H9 (cell line): Measurements from ENCODE around the gene UBALD2. TPM values are rescaled to one million over a fixed set of nuclear protein-coding genes. Genes with fewer than 3 reads are reported as not detected.

ENCODE experiments used
- DNase-seq: peaks from one replicate; pipeline ENCODE4 v3.0.0-alpha.2; 2017
- H2AFZ ChIP-seq: one replicate; pipeline ENCODE4 v1.6.1; 2013; ENCODE audit warnings: mild to moderate bottlenecking, low read length, control low read depth, moderate library complexity
- H2AK5ac ChIP-seq: 2 replicates; pipeline ENCODE4 v1.6.1; 2013; ENCODE audit warnings: low read length, control low read depth, mixed read lengths; ENCODE audit not compliant: insufficient read length
- H2BK120ac ChIP-seq: one replicate; pipeline ENCODE4 v1.6.1; 2013; ENCODE audit warnings: low read depth, mild to moderate bottlenecking, low read length, control low read depth, inconsistent platforms; ENCODE audit not compliant: poor library complexity, severe bottlenecking
- H2BK12ac ChIP-seq: 2 replicates; pipeline ENCODE4 v1.6.1; 2013; ENCODE audit warnings: low read length, control low read depth, mixed read lengths, low read depth; ENCODE audit not compliant: insufficient read length
- H2BK15ac ChIP-seq: 2 replicates; pipeline ENCODE4 v1.6.1; 2013; ENCODE audit warnings: low read depth, low read length, control low read depth
- H2BK20ac ChIP-seq: one replicate; pipeline ENCODE4 v1.6.1; 2013; ENCODE audit warnings: low read depth, mild to moderate bottlenecking, low read length, control low read depth, inconsistent platforms; ENCODE audit not compliant: poor library complexity, severe bottlenecking
- H2BK5ac ChIP-seq: 2 replicates; pipeline ENCODE4 v1.6.1; 2013; ENCODE audit warnings: low read length, control low read depth, mixed read lengths; ENCODE audit not compliant: insufficient read length
- H3K14ac ChIP-seq: 2 replicates; pipeline ENCODE4 v1.6.1; 2013; ENCODE audit warnings: low read length, control low read depth; ENCODE audit not compliant: insufficient read depth
- H3K18ac ChIP-seq: 2 replicates; pipeline ENCODE4 v1.6.1; 2013; ENCODE audit warnings: low read depth, mild to moderate bottlenecking, mixed read lengths, low read length, control low read depth; ENCODE audit not compliant: insufficient read length
- H3K23ac ChIP-seq: 2 replicates; pipeline ENCODE4 v1.6.1; 2013; ENCODE audit warnings: low read length, control low read depth, mixed read lengths, low read depth; ENCODE audit not compliant: insufficient read length
- H3K23me2 ChIP-seq: 2 replicates; pipeline ENCODE4 v1.6.1; 2013; ENCODE audit warnings: low read depth, mild to moderate bottlenecking, mixed read lengths, low read length, control low read depth; ENCODE audit not compliant: insufficient read length, poor library complexity, severe bottlenecking
- H3K27ac ChIP-seq: 2 replicates; pipeline ENCODE4 v1.5.1; 2013; ENCODE audit warnings: low read length, control low read depth, mixed read lengths, low read depth; ENCODE audit not compliant: insufficient read length
- H3K27me3 ChIP-seq: 2 replicates; pipeline ENCODE4 v1.6.1; 2013; ENCODE audit warnings: low read length, control low read depth, inconsistent platforms; ENCODE audit not compliant: insufficient read depth
- H3K4ac ChIP-seq: 2 replicates; pipeline ENCODE4 v1.6.1; 2013; ENCODE audit warnings: low read depth, mild to moderate bottlenecking, control low read depth, inconsistent platforms, low read length, moderate library complexity
- H3K4me1 ChIP-seq: 2 replicates; pipeline ENCODE4 v1.6.1; 2013; ENCODE audit warnings: low read length, control low read depth, inconsistent platforms; ENCODE audit not compliant: insufficient read depth
- H3K4me2 ChIP-seq: 2 replicates; pipeline ENCODE4 v1.6.1; 2013; ENCODE audit warnings: low read length, control low read depth, mixed read lengths; ENCODE audit not compliant: insufficient read length, insufficient read depth
- H3K56ac ChIP-seq: 2 replicates; pipeline ENCODE4 v1.6.1; 2013; ENCODE audit warnings: low read depth, mild to moderate bottlenecking, mixed read lengths, low read length, control low read depth; ENCODE audit not compliant: insufficient read length
- H3K79me1 ChIP-seq: 2 replicates; pipeline ENCODE4 v1.6.1; 2013; ENCODE audit warnings: low read depth, mild to moderate bottlenecking, moderate library complexity, low read length, control low read depth, inconsistent platforms; ENCODE audit not compliant: insufficient read depth, poor library complexity, severe bottlenecking
- H3K79me2 ChIP-seq: 2 replicates; pipeline ENCODE4 v1.6.1; 2013; ENCODE audit warnings: low read length, control low read depth, inconsistent platforms; ENCODE audit not compliant: insufficient read depth
- H3K9ac ChIP-seq: 2 replicates; pipeline ENCODE4 v1.6.1; 2013; ENCODE audit warnings: low read length, control low read depth, mixed read lengths; ENCODE audit not compliant: insufficient read length; ENCODE audit errors: extremely low read depth
- H3K9me3 ChIP-seq: one replicate; pipeline ENCODE4 v1.6.1; 2013; ENCODE audit warnings: low read depth, low read length, inconsistent platforms; ENCODE audit not compliant: control insufficient read depth
- H3T11ph ChIP-seq: one replicate; pipeline ENCODE4 v1.6.1; 2013; ENCODE audit warnings: mild to moderate bottlenecking, low read length, control low read depth, inconsistent platforms
- H4K20me1 ChIP-seq: one replicate; pipeline ENCODE4 v1.6.1; 2013; ENCODE audit not compliant: control insufficient read depth, insufficient read length, insufficient read depth
- H4K5ac ChIP-seq: 2 replicates; pipeline ENCODE4 v1.6.1; 2013; ENCODE audit warnings: low read depth, mild to moderate bottlenecking, mixed read lengths, low read length, control low read depth; ENCODE audit not compliant: insufficient read length
- H4K8ac ChIP-seq: replicated peaks from 2 replicates; pipeline ENCODE4 v1.6.1; 2013; ENCODE audit warnings: low read length, control low read depth, mixed read lengths, low read depth; ENCODE audit not compliant: insufficient read length
- H4K91ac ChIP-seq: 2 replicates; pipeline ENCODE4 v1.6.1; 2013; ENCODE audit warnings: low read depth, mild to moderate bottlenecking, moderate library complexity, mixed read lengths, low read length, control low read depth; ENCODE audit not compliant: insufficient read length
- H3K27ac Mint-ChIP-seq, 3 experiments: 2 replicates in 2 of 3; 3 replicates in 1 of 3; pipeline ENCODE4 v1.8.0; 2020 to 2021; ENCODE audit warnings: mixed read lengths in 3 of 3, mild to moderate bottlenecking in 1 of 3, moderate library complexity in 1 of 3
- H3K27me3 Mint-ChIP-seq: 2 replicates; pipeline ENCODE4 v1.8.0; 2021; ENCODE audit warnings: low read depth, mild to moderate bottlenecking, moderate library complexity, mixed read lengths
- H3K36me3 Mint-ChIP-seq, 3 experiments: 2 replicates in 2 of 3; 3 replicates in 1 of 3; pipeline ENCODE4 v1.8.0; 2020 to 2021; ENCODE audit warnings: low read depth in 3 of 3, mixed read lengths in 3 of 3; ENCODE audit not compliant: insufficient read depth in 1 of 3
- H3K4me1 Mint-ChIP-seq, 2 experiments: 2 replicates each; pipeline ENCODE4 v1.8.0; 2020; ENCODE audit warnings: mixed read lengths in 2 of 2
- H3K4me3 Mint-ChIP-seq, 2 experiments: 2 replicates in 1 of 2; 3 replicates in 1 of 2; pipeline ENCODE4 v1.8.0; 2020 to 2021; ENCODE audit warnings: mild to moderate bottlenecking in 2 of 2, mixed read lengths in 2 of 2, moderate library complexity in 1 of 2
- H3K9me3 Mint-ChIP-seq, 2 experiments: 2 replicates in 1 of 2; 3 replicates in 1 of 2; pipeline ENCODE4 v1.8.0; 2020; ENCODE audit warnings: mild to moderate bottlenecking in 2 of 2, mixed read lengths in 2 of 2, moderate library complexity in 1 of 2
- CTCF ChIP-seq: fragments of 200-600 bp; sonication (generic); conservative IDR thresholded peaks from 3 replicates; pipeline ENCODE4 v1.8.0; 2021; ENCODE audit warnings: antibody characterized with exemption, mild to moderate bottlenecking
- WGBS: extraction: QIAGEN DNeasy Blood & Tissue Kit; methylation state at CpG from one replicate; pipeline ENCODE4 v1.1.7; 2013; ENCODE audit warnings: missing lambda C conversion rate, low lambda C conversion rate, mixed read lengths; ENCODE audit not compliant: insufficient read length; ENCODE audit errors: extremely low coverage; 5-methylcytosine and 5-hydroxymethylcytosine counted together
- total RNA-seq: library from RNA; stranded (reverse); gene quantifications from 2 replicates; pipeline ENCODE4 v1.2.1, GENCODE V29; 2021

Gene UBALD2
- total RNA-seq, 1 experiment from 2014 or later: 25.8 TPM

- no peak overlapping the region for H2BK120ac ChIP-seq
- no peaks in the 10 kb centered on the region for H3K23me2 ChIP-seq
- 0 out of 7 replicates have a peak, but pooled peaks cover 0 to under 1% (median 0%) of the 10 kb centered on the region in 3 experiments for H3K36me3 Mint-ChIP-seq
- H3K4me2 ChIP-seq: no peak overlapping the region
- H3K56ac ChIP-seq: no peak overlapping the region
- H2BK12ac ChIP-seq: no peak overlapping the region
- H4K5ac ChIP-seq: no peak overlapping the region
- no peak overlapping the region for H3K14ac ChIP-seq
- no peaks in the 10 kb centered on the region for H3K4me1 ChIP-seq
- H3K23ac ChIP-seq: no peak overlapping the region
- H3K4me1 Mint-ChIP-seq: peaks cover 4 to 5% of the 10 kb centered on the region in 2 experiments
- no peaks in the 10 kb centered on the region for H4K20me1 ChIP-seq
- H2AFZ ChIP-seq: no peak overlapping the region
- no peak overlapping the region for H2BK15ac ChIP-seq
- no peak for DNase-seq
- H4K91ac ChIP-seq: no peak overlapping the region
- H3K79me2 ChIP-seq: no peaks in the 10 kb centered on the region
- no peaks in the 10 kb centered on the region for H3K79me1 ChIP-seq
- H3K27ac Mint-ChIP-seq: no peak overlapping the region
- no peak overlapping the region for H2BK5ac ChIP-seq
- no peak overlapping the region for H3K9ac ChIP-seq
- H2AK5ac ChIP-seq: no peak overlapping the region
- H4K8ac ChIP-seq: no peak overlapping the region
- H3T11ph ChIP-seq: no peak overlapping the region
- TF ChIP-seq CTCF: no peak
- H2BK20ac ChIP-seq: no peak overlapping the region
- H3K4ac ChIP-seq: no peak overlapping the region
- H3K18ac ChIP-seq: no peak overlapping the region
- no CpG with 5 or more reads among the region's 8 CpGs for WGBS
- H3K27ac ChIP-seq: no peak overlapping the region
- no peaks in the 10 kb centered on the region; the same call in none of the 2 replicates for H3K27me3 Mint-ChIP-seq
- no peaks in the 10 kb centered on the region for H3K27me3 ChIP-seq
- no peak overlapping the region; a peak in 1 of 5 replicates for H3K4me3 Mint-ChIP-seq
- no peaks in the 10 kb centered on the region for H3K9me3 ChIP-seq
- no peaks in the 10 kb centered on the region; a peak in 1 of 5 replicates for H3K9me3 Mint-ChIP-seq
These were observed 13.6 kb upstream of the UBALD2 start for GRCh38 chr17:76251478-76252039.
